ENCODE results near the gene TGFBI.

The TGFBI gene

DNA sequence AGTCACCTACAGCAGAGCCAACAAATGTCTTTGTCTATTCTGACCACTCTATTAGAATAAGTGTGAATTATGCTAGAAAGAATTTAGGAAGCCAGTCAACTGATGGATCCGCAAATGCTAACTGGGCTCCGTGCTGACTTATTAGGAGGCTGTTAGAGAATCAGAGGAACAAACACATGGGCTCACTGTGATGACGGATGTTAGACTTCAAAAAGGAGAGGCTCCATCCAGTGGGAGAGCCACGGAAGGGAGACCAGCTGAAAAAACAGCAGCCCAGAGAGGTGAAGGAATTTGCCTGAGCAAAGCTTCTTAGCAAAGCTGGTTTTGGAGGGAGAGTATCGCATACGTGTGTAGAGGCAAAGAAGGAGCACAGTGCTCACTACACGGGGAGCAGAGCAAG is 5.8 kb upstream of the TGFBI start:
- DNase-seq (ENCODE audit: extremely low spot score, insufficient read length, low read depth) (no peak), FAIRE-seq (no peak)

DNA sequence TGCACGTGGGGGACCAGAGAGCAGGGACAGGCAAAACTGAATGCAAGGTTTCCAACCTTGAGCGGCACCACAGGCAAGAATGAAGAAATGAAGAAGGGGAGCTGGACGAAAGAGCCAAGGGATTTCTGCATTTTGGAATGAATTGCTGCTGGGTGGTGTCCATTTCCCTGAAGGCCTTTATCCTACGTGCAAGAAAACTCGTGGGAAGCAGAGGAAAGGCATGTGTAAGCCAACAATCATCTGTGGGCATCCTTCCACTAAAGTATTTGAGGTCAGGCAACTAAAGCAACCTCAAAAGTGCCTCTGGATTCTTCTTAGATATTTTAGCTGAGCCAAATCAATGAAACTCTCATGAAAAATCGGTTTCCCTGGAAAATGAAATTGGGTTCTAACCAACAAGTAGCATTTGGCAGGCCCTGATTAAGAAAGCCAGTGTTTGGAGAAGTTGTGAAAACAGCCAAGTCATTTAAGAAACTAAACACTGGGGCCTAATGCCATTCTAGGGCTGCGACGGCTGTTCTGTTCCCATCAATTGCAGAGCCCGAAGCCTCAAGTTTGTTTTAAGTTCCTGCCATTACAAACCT is 4.7 kb upstream of the TGFBI start:
- FAIRE-seq (no peak), DNase-seq (ENCODE audit: extremely low spot score, insufficient read length, low read depth) (no peak)

DNA sequence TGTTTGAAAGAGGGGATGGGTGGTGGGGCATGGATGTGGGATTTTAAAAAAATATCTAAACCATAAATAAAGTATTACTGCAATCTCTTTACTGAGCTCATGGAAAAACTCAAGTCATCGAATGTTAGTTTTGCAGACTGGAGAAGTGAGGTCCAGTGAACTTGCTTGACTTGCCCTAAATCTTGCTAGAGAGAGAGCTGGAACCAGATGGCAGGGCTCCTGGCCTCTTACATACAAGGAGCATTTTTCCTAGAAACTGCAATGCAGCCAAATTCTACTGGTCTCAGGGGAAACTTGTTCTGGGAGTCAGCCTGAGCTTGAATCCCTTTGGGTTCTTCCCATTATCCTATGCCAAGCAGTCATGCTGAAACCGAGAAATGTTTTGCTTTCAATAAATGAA is 2.9 kb upstream of the TGFBI start:
- DNase-seq (ENCODE audit: extremely low spot score, insufficient read length, low read depth) (no peak), FAIRE-seq (no peak)

DNA sequence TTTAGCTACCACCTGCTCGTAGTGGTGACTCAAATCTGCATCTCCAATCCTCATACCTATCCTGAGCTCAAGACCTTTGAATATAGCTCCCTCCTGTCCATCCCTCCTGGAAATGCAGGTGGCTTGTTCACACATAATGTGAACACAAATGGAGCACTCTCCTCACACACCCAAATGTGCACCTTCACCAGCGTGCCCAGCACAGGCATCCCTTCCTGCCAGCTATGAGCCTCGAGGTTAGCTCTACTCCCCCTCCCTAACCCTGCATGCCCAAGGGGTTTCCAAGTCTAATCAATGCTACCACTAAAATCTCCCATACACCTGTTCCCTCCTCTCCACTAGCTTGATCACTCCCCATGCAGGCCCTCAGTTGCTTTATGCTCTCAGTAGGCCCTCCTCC is 2.2 kb upstream of the TGFBI start:
- DNase-seq (ENCODE audit: extremely low spot score, insufficient read length, low read depth) (no peak), FAIRE-seq (no peak)

DNA sequence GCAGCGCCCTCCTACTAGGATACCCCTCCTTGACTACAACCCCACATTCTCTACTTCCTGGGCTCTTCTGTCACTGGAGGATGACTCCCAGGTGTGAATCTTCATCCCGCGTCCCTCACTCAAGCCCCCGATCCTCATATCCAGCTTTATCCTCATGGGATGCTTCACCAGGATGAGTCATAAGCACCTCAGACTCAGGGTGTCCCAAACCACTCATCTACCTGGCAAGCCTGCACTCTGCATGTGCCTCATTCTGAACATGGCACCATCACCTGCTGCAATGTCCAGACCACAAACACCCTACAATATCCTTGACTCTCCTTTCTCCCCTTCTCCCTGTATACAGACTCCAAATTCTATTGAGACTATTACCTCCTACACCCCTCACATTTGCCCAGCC is 1.5 kb upstream of the TGFBI start:
- FAIRE-seq (no peak), DNase-seq (ENCODE audit: extremely low spot score, insufficient read length, low read depth) (no peak)

DNA sequence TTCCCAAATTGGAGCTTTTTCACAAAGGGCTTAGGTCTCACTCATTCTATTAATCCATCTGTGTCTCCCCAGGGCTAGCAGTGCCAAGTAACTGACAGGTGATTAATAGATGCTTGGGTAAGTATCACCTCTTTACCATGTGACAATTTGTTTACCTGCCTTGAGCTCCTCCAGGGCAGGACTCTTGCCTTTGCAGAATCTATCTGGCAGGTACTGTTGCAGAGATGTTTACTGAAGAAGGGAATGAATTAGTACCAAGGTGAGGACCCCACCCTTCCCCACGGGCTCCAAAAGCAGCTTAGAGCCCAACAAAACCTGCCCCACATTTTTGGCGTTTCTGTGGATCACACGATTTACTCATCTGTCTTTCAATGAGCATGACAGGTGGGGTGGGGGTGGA is 698 bp upstream of the TGFBI start:
- DNase-seq (ENCODE audit: extremely low spot score, insufficient read length, low read depth) (no peak), FAIRE-seq (no peak)

DNA sequence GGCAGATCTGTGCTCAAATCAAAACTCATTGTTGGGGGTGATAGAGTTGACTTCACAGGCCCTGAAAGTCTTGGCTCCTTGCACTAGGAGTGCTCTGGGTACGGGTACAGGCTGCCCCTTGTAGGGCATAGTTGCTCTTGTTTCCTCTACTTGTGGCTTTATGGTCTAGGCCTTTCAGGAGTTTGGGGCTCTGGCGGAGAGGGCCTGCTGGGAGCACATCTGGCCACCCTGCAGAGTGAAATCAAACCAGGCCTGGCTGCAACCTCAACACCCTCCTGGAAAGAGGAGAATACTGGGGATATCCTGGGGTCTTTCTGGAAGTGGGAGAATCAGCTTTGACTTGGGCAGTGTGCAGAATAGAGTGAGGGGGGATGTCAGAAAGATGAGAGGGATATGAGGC is 1.5 kb downstream of the TGFBI start:
- FAIRE-seq, result no peak

DNA sequence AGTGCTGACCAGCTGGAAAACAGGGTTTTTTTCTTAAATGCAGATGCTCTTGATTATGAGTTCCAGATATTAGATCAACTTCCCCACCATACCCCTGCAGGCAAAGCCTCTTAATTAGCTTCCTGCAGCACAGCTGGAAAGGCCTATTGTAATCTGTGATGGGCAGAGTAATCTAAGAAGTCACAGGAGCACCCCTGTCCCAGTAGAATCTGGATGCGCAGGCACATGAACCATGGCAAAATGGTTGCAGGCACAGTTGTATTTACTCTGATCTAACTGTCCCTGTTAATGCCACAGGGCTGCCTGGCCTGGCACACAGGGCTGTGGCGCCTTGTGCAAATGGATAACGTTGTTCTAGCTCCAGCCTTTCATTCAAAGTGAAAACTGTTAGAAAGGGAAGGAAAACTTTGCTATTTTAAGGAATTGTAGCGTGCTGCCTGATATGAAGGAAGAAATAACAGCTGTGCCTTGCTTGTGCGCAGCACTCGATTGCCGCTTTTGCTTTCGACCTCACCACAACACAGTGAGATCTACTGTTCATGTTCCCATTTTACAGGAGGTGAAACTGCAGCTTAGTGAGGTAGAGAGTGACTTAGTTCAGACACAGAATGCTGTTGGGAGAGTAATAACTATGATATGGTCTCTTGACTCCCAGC is 2.3 kb downstream of the TGFBI start:
- FAIRE-seq (peak; percentile 45), DNase-seq (ENCODE audit: extremely low spot score, insufficient read length, low read depth) (no peak)

More for the DNA sequence above, 1.5 kb downstream of the TGFBI start:
- no peak for DNase-seq (ENCODE audit: extremely low spot score, insufficient read length, low read depth)

DNA sequence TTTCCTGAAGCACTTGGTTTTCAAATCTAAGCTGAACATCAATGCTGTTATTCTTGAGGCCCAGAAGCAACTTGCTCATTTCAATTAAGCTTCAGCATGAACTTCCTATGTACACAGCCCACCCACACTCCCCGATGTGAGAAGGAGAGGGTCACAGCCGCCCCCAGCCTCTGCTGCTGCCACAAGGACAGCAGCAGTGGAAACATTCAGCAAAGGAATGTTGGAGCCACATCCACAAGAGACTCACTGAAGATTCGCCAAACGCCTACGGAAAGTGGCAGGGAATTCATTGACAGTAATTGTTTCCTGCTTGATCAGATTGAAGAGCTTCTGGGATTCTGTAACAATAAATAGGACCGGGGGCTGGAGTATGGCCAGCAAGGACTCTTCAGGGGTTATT is 2.9 kb downstream of the TGFBI start:
- DNase-seq (ENCODE audit: extremely low spot score, insufficient read length, low read depth), result no peak
- FAIRE-seq, result no peak

DNA sequence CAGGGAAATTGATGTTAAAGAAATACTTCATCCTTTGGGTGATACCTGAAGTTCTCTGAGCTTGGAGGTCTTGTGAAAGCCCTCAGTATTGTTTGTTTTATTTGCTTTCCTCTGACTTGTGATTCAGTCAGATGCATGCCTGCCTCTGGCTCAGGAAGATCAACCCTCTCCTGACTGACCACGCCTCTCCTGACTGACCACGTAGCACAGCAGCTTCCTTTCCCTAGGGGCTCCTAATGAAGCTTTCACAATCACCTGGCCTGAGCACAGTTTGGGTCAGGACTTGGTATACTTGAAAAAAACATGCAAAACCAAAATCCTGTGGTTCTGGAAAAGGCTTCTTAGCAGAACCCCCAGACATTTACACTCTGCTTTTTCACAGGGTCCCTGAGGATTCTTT is 3.8 kb downstream of the TGFBI start:
- FAIRE-seq (no peak), DNase-seq (ENCODE audit: extremely low spot score, insufficient read length, low read depth) (no peak)

DNA sequence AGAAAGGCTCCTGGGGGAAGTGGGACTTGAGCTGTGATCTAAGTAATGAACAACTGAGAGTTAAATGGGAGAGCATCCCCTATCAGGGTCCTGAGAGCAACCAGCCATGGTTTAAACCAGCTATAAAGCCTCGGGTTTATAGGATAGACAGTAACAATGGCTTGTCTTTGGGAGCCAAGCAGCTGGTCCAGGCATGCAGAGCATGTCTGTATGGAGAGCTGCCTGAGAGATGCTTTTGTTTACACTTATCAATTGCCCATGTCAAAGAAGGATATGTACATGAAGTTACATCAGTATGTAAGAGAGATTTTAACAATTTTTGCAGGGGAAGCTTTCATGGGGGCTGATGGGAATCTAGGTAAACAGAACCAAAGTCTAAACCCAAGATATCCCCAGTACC is 4.4 kb downstream of the TGFBI start:
- FAIRE-seq (no peak), DNase-seq (ENCODE audit: extremely low spot score, insufficient read length, low read depth) (no peak)

DNA sequence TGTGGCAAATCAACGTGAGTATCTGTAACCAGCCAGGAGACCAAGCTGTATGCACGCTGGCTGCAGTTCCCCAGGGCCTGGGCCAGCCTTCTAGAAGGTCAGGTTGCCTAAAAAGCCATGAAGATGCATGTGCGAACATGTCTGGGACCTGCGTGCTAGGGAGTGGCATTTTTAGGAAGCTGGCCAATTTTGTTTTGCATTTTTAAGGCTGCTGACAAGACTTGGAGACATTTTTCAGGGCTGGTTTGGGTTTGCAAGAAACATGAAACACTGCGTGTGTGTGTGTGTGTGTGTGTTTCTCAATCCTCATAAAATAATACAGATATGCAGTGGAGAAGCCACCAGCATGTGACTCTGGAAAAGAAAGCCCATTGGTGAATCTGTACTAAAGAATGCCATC is 5.1 kb downstream of the TGFBI start:
- no peak for FAIRE-seq

DNA sequence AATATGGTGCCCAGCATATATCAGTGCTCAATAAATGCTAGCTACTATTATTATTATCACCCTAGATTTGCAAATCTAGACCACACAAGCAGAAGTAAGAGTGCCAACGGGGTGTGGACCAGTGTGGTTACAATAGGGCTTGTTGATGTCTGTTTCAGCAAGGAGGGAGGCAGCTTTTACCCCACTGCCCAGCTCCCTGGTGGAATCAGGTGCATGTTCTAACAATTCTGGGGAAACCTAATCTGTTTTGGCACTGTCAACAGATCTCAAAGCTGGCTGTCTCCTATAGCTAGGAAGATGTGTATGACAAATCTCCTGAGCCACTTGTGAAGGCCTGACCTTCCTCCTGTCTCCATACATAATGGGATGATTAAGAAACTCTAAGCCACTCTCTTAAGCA is 5.7 kb downstream of the TGFBI start:
- DNase-seq (ENCODE audit: extremely low spot score, insufficient read length, low read depth) (no peak), FAIRE-seq (no peak)

More for the DNA sequence above, 5.1 kb downstream of the TGFBI start:
- no peak for DNase-seq (ENCODE audit: extremely low spot score, insufficient read length, low read depth)

DNA sequence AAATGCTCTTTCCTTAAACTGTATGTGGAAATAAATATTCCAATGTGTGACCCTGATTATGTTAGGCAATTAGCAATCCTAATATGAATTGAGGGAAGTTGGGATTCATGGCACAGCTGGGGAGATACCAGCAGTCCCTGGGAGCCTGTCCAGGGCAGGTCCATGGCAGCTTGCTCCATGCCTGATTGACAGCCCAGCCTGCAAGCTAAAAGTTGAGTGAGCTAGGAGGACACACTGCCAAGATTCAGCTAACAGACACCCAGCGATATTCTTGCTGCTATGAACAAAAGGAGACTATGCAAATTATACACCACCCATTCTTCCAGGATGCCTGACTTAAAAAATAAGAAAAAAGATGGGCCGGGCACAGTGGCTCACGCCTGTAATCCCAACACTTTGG is 6.2 kb downstream of the TGFBI start:
- DNase-seq (ENCODE audit: extremely low spot score, insufficient read length, low read depth), result no peak
- no peak for FAIRE-seq

DNA sequence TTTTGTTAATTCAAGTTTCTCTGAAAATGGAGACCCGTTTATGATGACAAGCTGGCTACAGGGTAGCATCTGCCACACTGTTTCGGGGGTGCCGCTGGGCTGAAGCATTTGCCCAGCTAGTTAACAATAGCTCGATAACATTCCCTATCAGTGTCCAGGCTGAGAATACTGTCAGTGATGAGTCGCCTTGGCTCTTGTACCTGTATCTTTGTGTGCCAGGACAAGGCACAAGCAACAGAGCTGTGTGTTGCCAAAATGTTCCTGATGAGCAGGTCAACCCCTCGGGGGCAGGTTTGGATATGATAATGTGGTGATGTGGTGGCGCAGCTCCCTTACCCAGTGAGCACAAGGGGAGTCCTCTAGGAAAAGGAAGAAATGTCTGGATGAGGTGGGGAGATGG is 7.0 kb downstream of the TGFBI start:
- FAIRE-seq, result no peak
- no peak for DNase-seq (ENCODE audit: extremely low spot score, insufficient read length, low read depth)

DNA sequence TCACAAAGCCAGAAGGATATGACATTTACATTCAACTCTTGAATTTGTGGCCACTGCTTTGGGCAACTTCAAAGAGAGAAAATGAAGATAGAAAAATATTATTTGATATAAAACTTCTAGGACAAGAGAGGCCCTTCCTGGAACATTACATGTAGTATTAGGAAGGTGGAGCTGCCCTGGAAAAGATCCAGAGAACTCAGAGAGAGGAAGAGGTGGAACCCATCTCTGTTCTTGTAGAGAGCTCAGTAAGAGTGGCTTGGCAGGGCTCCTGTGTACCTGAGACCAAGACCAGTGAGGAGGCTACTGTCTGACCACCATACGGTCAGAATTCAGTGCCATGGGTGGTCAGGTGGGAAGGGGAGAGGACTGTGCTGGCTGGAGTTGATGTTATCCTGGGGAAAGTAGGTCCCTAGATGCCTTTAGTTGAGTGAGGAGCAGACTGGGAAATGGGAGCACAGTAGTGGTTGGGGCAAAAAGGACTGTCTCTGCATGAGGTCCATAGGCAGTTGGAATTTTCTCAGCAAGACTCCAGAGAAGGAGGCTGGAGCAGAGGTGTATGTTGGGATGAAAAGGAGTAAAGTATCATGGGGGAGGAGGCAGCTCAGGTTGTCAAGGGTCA is 7.6 kb downstream of the TGFBI start:
- no peak for FAIRE-seq
- DNase-seq (ENCODE audit: extremely low spot score, insufficient read length, low read depth), result no peak

DNA sequence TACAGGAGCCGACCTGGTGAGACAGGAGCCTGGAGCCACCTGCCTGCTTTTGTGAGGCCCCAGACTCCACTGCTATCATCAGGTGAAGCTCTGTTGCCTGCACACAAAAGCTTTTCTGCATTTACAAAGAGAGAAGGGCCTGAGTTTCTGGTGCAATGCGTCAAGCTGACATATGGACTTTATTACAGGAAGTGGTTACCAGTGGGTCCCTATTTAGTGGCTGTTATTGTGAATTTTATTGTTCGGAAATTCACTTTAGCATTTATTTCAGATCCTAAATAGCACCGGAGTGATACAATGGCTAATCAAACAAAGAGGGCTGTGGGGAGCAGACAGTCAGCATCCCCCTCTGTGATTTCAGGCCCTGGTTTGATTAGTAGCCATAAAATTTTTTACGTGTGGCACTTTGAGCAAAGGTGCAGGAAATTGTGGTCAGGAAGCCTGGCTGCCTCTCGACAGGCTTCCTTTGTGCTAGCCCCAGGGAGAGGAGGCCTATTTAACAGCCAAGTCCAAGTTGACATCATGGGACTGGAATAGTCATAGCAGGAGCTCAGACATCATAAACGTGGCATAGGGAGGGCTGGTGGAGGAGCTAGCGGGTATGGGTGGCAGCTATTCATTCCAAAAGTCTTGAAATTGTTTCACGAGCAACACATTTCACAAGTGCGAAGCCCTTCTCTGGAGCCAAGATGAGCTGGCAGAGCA is 8.4 kb downstream of the TGFBI start:
- peak; percentile 66 for FAIRE-seq
- no peak for DNase-seq (ENCODE audit: extremely low spot score, insufficient read length, low read depth)

DNA sequence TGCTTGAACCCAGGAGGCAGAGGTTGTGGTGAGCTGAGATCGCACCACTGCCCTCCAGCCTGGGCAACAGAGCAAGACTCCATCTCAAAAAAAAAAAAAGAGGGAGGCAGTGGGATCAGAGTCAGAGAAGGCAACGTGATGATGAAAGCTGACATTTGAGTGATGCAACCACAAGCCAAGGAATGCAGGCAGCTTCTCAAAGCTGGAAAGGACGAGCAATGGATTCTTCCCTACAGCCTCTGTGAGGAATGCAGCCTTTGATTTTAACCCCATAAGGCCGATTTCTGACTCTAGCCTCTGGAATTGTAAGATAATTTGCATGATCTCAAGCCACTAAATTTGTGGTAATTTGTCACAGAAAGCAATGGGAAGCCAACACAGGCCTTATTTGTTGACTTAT is 9.8 kb downstream of the TGFBI start:
- no peak for FAIRE-seq
- no peak for DNase-seq (ENCODE audit: extremely low spot score, insufficient read length, low read depth)

DNA sequence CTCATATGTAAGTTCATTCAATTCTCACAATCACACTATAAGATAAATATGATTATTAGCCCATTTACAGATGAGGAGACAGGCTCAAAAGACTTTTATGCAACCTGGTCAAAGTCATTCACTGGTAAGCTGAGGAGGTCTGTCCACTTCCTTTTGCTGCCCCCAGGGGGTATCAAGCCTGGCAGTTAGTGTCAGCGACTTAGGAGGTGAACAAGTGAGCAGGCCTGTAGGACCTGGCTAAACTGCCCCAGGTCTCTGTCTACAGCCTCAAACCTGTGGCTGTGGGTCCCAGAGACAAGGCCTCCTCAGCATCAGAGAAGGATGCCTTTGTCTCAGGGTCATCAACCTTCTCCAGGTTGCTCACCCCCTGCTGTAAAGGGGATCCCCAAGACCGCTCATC is 10.4 kb downstream of the TGFBI start:
- DNase-seq (ENCODE audit: extremely low spot score, insufficient read length, low read depth), result no peak
- no peak for FAIRE-seq

DNA sequence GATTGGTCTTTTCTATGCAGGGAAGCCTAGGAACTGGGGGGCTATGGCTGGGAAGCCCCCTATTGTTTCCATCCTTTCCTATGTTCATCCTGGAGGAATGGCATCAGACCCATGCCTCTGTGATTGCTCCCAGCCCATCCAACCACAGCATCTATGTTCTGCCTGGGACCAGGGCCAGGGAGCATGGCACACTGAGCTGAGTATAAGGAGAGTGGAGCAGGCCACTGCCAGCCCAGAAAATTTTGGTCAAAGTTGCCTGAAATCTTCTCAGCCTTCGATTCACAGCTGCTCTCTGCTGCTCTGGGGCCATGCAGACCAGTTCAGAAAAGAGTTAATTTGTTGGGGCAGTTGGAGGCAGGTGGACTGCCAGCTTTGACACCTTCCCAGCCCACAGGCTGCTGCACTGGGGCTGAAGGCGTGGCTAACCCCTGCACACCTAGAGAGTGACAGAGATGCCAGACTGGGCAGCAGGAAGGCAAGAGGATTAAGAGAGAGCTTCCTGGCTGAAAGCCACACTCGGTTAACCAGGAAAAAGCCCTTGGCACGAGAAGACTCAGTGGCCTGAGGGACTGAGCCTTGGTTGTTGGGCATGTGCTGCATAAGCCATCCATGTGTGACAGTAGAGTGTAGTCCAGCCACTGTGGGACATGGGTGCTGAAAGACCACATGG is 12.1 kb downstream of the TGFBI start:
- no peak for DNase-seq (ENCODE audit: extremely low spot score, insufficient read length, low read depth)
- FAIRE-seq, result no peak

DNA sequence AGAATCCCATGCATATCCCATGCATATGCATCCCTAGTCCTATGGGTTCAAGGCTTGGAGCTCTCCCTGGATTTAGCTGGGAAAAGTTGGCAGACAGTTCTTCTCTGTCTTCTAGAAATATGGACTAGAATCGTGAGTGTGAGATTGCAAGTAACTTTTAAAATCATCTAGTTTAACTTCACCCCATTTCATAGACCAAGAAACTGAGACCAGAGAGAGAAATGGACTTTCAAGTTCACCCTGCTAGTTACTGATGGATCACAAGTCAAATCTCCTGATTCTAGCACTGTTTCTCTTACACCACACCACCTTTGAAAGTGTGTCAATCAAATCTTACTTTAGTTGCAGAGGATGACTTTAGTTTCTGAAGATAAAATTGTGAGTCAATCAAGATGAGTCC is 13.4 kb downstream of the TGFBI start:
- DNase-seq (ENCODE audit: extremely low spot score, insufficient read length, low read depth) (no peak), FAIRE-seq (peak; percentile 48)
